Measurements from ENCODE around the gene ITGA11. TPM values are rescaled to one million over a fixed set of nuclear protein-coding genes. Genes with fewer than 3 reads are reported as not detected.

Gene ITGA11
- total and polyA plus RNA-seq, 2 of the 4 experiments (the other 2 are of a cell fraction), result 4.1 to 6.6 TPM

DNA sequence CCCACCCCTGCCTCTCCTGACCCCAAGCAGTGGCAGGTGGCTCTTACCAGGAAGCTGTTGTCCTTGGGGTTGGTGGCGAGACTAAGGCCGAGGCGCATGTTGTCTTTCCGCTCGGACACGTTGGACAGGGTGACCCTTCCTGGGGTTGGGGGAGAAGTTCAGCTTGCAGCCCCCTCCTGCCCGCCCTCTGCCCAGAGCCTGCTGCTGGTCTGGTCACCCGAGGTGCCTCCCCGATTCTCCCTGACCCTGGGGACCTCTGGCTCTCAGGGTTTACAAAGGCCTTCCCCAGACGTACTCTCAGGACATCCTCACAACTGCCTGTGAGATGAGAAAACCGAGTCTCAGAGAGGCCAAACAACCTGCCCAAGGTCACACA is 67.3 kb downstream of the ITGA11 start:
- Histone ChIP-seq H3K56ac (ENCODE audit: extremely low read depth, insufficient read depth, low read length) (no peak overlapping the region), H2BK20ac (ENCODE audit: low read depth, low read length) (0 out of 2 replicates have a peak overlapping the region, but pooled peaks have one; percentile 28), H3K4me2 (ENCODE audit: low read depth, low read length) (no peak overlapping the region), H3K4ac (ENCODE audit: low read depth, low read length) (no peak overlapping the region), H2BK5ac (ENCODE audit: low read depth, low read length, poor library complexity, severe bottlenecking) (no peak overlapping the region), H3K23ac (ENCODE audit: low read depth, low read length) (no peak overlapping the region), H4K20me1 (ENCODE audit: insufficient read depth, low read length) (no peaks in the 10 kb centered on the region), H3K36me3 (ENCODE audit: control insufficient read depth, insufficient read depth, low read length) (peaks cover 6% of the 10 kb centered on the region; the same call in 1 of the 2 replicates), H2BK15ac (ENCODE audit: low read depth, low read length) (no peak overlapping the region), H2AFZ (replicated peaks; ENCODE audit: low read length, poor library complexity) (no peak overlapping the region), H3K27ac (ENCODE audit: insufficient read depth, low read length) (no peak overlapping the region), H3K79me1 (ENCODE audit: low read depth in 1 of 2, low read length in 2 of 2) (no peaks in the 10 kb centered on the region), H4K8ac (ENCODE audit: low read depth in 2 of 2, low read length in 2 of 2) (no peak overlapping the region), H3K4me3 (ENCODE audit: insufficient read depth, low read depth, low read length) (no peak overlapping the region), H4K5ac (ENCODE audit: low read depth, low read length) (no peak overlapping the region), H3K14ac (replicated peaks; ENCODE audit: low read depth, low read length) (0 out of 2 replicates have a peak overlapping the region, but pooled peaks have one; percentile 38), H3K9me1 (ENCODE audit: insufficient read depth, low read length) (peaks cover 11% of the 10 kb centered on the region), H3K9me3 (ENCODE audit: control insufficient read depth, insufficient read depth, low read length) (no peaks in the 10 kb centered on the region), H2BK120ac (ENCODE audit: low read depth, low read length) (no peak overlapping the region; the same call in 1 of the 2 replicates), H2AK5ac (ENCODE audit: low read depth, low read length) (peak overlapping the region; percentile 69), H3K27me3 (ENCODE audit: control insufficient read depth, insufficient read depth, low read length) (no peaks in the 10 kb centered on the region), H3K4me1 (ENCODE audit: control insufficient read depth, insufficient read depth, low read length) (peaks cover 24% of the 10 kb centered on the region), H2AK9ac (replicated peaks; ENCODE audit: low read depth, low read length, poor library complexity) (no peak overlapping the region), H4K91ac (ENCODE audit: insufficient read depth, low read depth, low read length) (no peak overlapping the region; the same call in 1 of the 2 replicates), H3K9ac (ENCODE audit: low read depth, low read length) (no peak overlapping the region), H3K18ac (ENCODE audit: low read depth, low read length) (no peak overlapping the region)
- in situ Hi-C loops (cut with MboI; ENCODE audit: low sequenced_read_pairs) (no loop called here), dilution Hi-C loops (cut with HindIII; ENCODE audit: low sequenced_read_pairs, unreplicated experiment) (no loop called here), intact Hi-C loops (cut with micrococcal nuclease) (no loop called here)
- 69% methylated on average over 5 of the region's 11 CpGs; no CpG with 5 or more reads in 1 of the 2 experiments for WGBS, 2 experiments (ENCODE audit: extremely low coverage in 2 of 2, insufficient read length in 1 of 2)
- no TSS peak for BruUV-seq (replicated peaks)
- ATAC-seq (ENCODE audit: low read depth) (no peak), DNase-seq (no peak)
- ChIA-PET CTCF (interaction anchor here (0.7 kb wide), 1 partner anchor 13 kb away, joined by 4 read pairs; no protein-coding TSS in a partner anchor), POLR2A (ENCODE audit: unreplicated experiment) (interaction anchor here (0.5 kb wide), 1 partner anchor 185 kb away, joined by 3 read pairs; no protein-coding TSS in a partner anchor)
- TF ChIP-seq CEBPB (IDR thresholded peaks at IDR 0.05; ENCODE audit: low read depth, low read length), result no peak
- TF ChIP-seq RCOR1 (IDR thresholded peaks at IDR 0.05; ENCODE audit: insufficient replicate concordance, low read length), result no peak
- TF ChIP-seq MAZ (IDR thresholded peaks at IDR 0.05; ENCODE audit: borderline replicate concordance, low read depth, low read length), result no peak
- TF ChIP-seq SMC3 (IDR thresholded peaks at IDR 0.05; ENCODE audit: low read depth, low read length), result no peak
- TF ChIP-seq RAD21 (IDR thresholded peaks at IDR 0.05; ENCODE audit: low read length), result no peak
- TF ChIP-seq CHD1 (IDR thresholded peaks at IDR 0.05; ENCODE audit: low read depth, low read length), result no peak
- no peak for TF ChIP-seq MAFK (IDR thresholded peaks at IDR 0.05; ENCODE audit: low read depth, low read length)
- TF ChIP-seq, protein P1, sequence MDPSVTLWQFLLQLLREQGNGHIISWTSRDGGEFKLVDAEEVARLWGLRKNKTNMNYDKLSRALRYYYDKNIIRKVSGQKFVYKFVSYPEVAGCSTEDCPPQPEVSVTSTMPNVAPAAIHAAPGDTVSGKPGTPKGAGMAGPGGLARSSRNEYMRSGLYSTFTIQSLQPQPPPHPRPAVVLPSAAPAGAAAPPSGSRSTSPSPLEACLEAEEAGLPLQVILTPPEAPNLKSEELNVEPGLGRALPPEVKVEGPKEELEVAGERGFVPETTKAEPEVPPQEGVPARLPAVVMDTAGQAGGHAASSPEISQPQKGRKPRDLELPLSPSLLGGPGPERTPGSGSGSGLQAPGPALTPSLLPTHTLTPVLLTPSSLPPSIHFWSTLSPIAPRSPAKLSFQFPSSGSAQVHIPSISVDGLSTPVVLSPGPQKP (IDR thresholded peaks at IDR 0.05; ENCODE audit: borderline replicate concordance, low read depth, low read length), result no peak
- no peak for TF ChIP-seq NFE2L2 (IDR thresholded peaks at IDR 0.05; ENCODE audit: low read depth, low read length)
- TF ChIP-seq CTCF (conservative IDR thresholded peaks at IDR 0.05; ENCODE audit: low read depth, low read length), result no peak
- no peak for TF ChIP-seq RFX5 (IDR thresholded peaks at IDR 0.05; ENCODE audit: low read depth, low read length)
- TF ChIP-seq POLR2A (IDR thresholded peaks at IDR 0.05; ENCODE audit: low read depth, low read length), result no peak
- TF ChIP-seq, protein P2, sequence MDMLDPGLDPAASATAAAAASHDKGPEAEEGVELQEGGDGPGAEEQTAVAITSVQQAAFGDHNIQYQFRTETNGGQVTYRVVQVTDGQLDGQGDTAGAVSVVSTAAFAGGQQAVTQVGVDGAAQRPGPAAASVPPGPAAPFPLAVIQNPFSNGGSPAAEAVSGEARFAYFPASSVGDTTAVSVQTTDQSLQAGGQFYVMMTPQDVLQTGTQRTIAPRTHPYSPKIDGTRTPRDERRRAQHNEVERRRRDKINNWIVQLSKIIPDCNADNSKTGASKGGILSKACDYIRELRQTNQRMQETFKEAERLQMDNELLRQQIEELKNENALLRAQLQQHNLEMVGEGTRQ (IDR thresholded peaks at IDR 0.05; ENCODE audit: low read depth, low read length), result no peak
- TF ChIP-seq FOS (IDR thresholded peaks at IDR 0.05; ENCODE audit: low read depth, low read length), result no peak

All from IMR-90 (cell line).